HepG2 (cell line): ENCODE data around the gene DHX8. TPM values are rescaled to one million over a fixed set of nuclear protein-coding genes. Genes with fewer than 3 reads are reported as not detected.
A peak's percentile ranks its signal among the peaks of the same experiment; 100 is the strongest.

Source experiments
- AHDC1 ChIP-seq: sonication (generic); formaldehyde crosslinking; IDR thresholded peaks from 2 replicates; pipeline ENCODE4 v1.5.1; 2020; ENCODE audit warnings: mild to moderate bottlenecking, missing genetic modification reagents, borderline replicate concordance
- ARHGAP35 ChIP-seq: sonication (generic); formaldehyde crosslinking; IDR thresholded peaks from 2 replicates; pipeline ENCODE4 v1.9.0; 2022; ENCODE audit warnings: mild to moderate bottlenecking, inconsistent platforms, moderate library complexity, missing genetic modification reagents, borderline replicate concordance
- DZIP1 ChIP-seq: sonication (generic); formaldehyde crosslinking; IDR thresholded peaks from 2 replicates; pipeline ENCODE4 v1.5.0; 2020; ENCODE audit warnings: mild to moderate bottlenecking, missing genetic modification reagents
- ERF ChIP-seq: IDR thresholded peaks from 2 replicates; pipeline ENCODE4 v1.6.1; 2018; ENCODE audit warnings: missing biosample characterization, missing genetic modification reagents
- FIP1L1 ChIP-seq: fragments of 200-400 bp; formaldehyde crosslinking; IDR thresholded peaks from 2 replicates; pipeline ENCODE4 v1.6.1; 2018; ENCODE audit warnings: low read depth, mild to moderate bottlenecking, low read length, moderate library complexity, borderline replicate concordance; ENCODE audit not compliant: insufficient read depth
- HDAC6 ChIP-seq: fragments of 200-600 bp; sonication (generic); IDR thresholded peaks from 2 replicates; pipeline ENCODE4 v1.7.0; 2017; ENCODE audit warnings: mild to moderate bottlenecking, antibody characterized with exemption, low read length, low read depth
- MBNL3 ChIP-seq: fragments of 250-450 bp; sonication (Bioruptor Pico); conservative IDR thresholded peaks from 2 replicates; pipeline ENCODE4 v1.8.0; 2022; ENCODE audit warnings: mild to moderate bottlenecking, inconsistent platforms
- MED1 ChIP-seq: sonication (generic); formaldehyde crosslinking; IDR thresholded peaks from 2 replicates; pipeline ENCODE4 v1.4.0; 2020; ENCODE audit warnings: missing genetic modification reagents
- MTERF4 ChIP-seq: sonication (generic); formaldehyde crosslinking; IDR thresholded peaks from 2 replicates; pipeline ENCODE4 v1.8.0; 2023; ENCODE audit warnings: mild to moderate bottlenecking, missing genetic modification reagents
- MXD4 ChIP-seq: IDR thresholded peaks from 2 replicates; pipeline ENCODE4 v1.6.1; 2016; ENCODE audit warnings: mild to moderate bottlenecking, missing biosample characterization, missing genetic modification reagents
- ONECUT2 ChIP-seq: sonication (generic); formaldehyde crosslinking; IDR thresholded peaks from 2 replicates; pipeline ENCODE4 v1.4.0; 2020; ENCODE audit warnings: missing genetic modification reagents
- PPARG ChIP-seq: conservative IDR thresholded peaks from 2 replicates; pipeline ENCODE4 v1.6.1; 2016; ENCODE audit warnings: missing biosample characterization, missing genetic modification reagents
- RARG ChIP-seq: sonication (generic); formaldehyde crosslinking; IDR thresholded peaks from 2 replicates; pipeline ENCODE4 v1.4.0; 2020; ENCODE audit warnings: low read depth, mild to moderate bottlenecking, missing genetic modification reagents
- RORA ChIP-seq: sonication (generic); formaldehyde crosslinking; IDR thresholded peaks from 2 replicates; pipeline ENCODE4 v1.5.0; 2020; ENCODE audit warnings: mild to moderate bottlenecking, missing genetic modification reagents, moderate library complexity
- SIN3B ChIP-seq: fragments of 150-350 bp; IDR thresholded peaks from 2 replicates; pipeline ENCODE4 v1.6.1; 2014; ENCODE audit warnings: low read length
- SKI ChIP-seq: fragments of 450-650 bp; IDR thresholded peaks from one replicate; pipeline ENCODE4 v1.6.1; 2018; ENCODE audit warnings: mild to moderate bottlenecking; ENCODE audit not compliant: partially characterized antibody
- ZMYM3 ChIP-seq: sonication (generic); formaldehyde crosslinking; IDR thresholded peaks from 2 replicates; pipeline ENCODE4 v1.5.1; 2020; ENCODE audit warnings: mild to moderate bottlenecking, missing genetic modification reagents
- ZNF282 ChIP-seq: fragments of 450-650 bp; IDR thresholded peaks from 2 replicates; pipeline ENCODE4 v1.6.1; 2018; ENCODE audit not compliant: partially characterized antibody
- ZNF430 ChIP-seq: sonication (generic); formaldehyde crosslinking; IDR thresholded peaks from 2 replicates; pipeline ENCODE4 v1.9.0; 2021; ENCODE audit warnings: mild to moderate bottlenecking, missing genetic modification reagents
- ZNF629 ChIP-seq: sonication (generic); formaldehyde crosslinking; conservative IDR thresholded peaks from 2 replicates; pipeline ENCODE4 v1.5.0; 2020; ENCODE audit warnings: missing genetic modification reagents
- ZNF841 ChIP-seq: sonication (generic); formaldehyde crosslinking; IDR thresholded peaks from 2 replicates; pipeline ENCODE4 v1.8.1; 2023; ENCODE audit warnings: missing genetic modification reagents, borderline replicate concordance
- ZNF879 ChIP-seq: sonication (generic); formaldehyde crosslinking; IDR thresholded peaks from 2 replicates; pipeline ENCODE4 v1.8.1; 2023; ENCODE audit warnings: missing genetic modification reagents
- polyA plus RNA-seq, 8 experiments: library from polyadenylated mRNA; depleted of rRNA in 3 of 8; stranded (reverse) in 7 of 8; unstranded in 1 of 8; fragments of >200 nt; fragmentation: Illumina TruSeq in 4 of 8; extraction: Trizol in 4 of 8; gene quantifications; 2 replicates each; pipeline versions ENCODE4 v1.2.1 to v1.2.3, GENCODE V29; 2011 to 2016; ENCODE audit warnings: low read depth in 4 of 8, missing spikeins in 1 of 8, mixed read lengths in 1 of 8; ENCODE audit not compliant: insufficient read depth in 1 of 8
- total RNA-seq, 5 experiments: library from RNA; depleted of rRNA; stranded (reverse); fragments of >200 nt; fragmentation: Illumina TruSeq; extraction: Trizol; gene quantifications; 2 replicates each; pipeline ENCODE4 v1.2.3, GENCODE V29; 2016; ENCODE audit warnings: low read depth in 1 of 5

DHX8 gene
- total and polyA plus RNA-seq, 2 of the 13 experiments (the other 11 are each of a cell fraction or from before 2014, with no cell fraction given) = 24.8 to 48.9 TPM

GRCh38 chr17:43572368-43572980, 88.7 kb downstream of the DHX8 start (continued):
- TF ChIP-seq ZNF841 (CRISPR knock-in tag) (no peak), RORA (CRISPR knock-in tag) (no peak), SKI (no peak), MTERF4 (CRISPR knock-in tag) (peak; percentile 59; the same call in 1 of the 2 replicates), ARHGAP35 (CRISPR knock-in tag) (no peak), ZNF430 (no peak), MBNL3 (CRISPR knock-in tag) (no peak), ONECUT2 (CRISPR knock-in tag) (no peak), ZNF282 (no peak), DZIP1 (CRISPR knock-in tag) (no peak), PPARG (CRISPR knock-in tag) (0 out of 2 replicates have a peak, but pooled peaks have one; percentile 26), RARG (CRISPR knock-in tag) (peak; percentile 59; the same call in 1 of the 2 replicates), ERF (CRISPR knock-in tag) (peak; percentile 68; the same call in 1 of the 2 replicates), ZNF879 (CRISPR knock-in tag) (no peak), SIN3B (no peak), ZMYM3 (CRISPR knock-in tag) (peak; percentile 89), AHDC1 (CRISPR knock-in tag) (0 out of 2 replicates have a peak, but pooled peaks have one; percentile 19), ZNF629 (CRISPR knock-in tag) (peak; percentile 26; the same call in 1 of the 2 replicates), HDAC6 (no peak), MED1 (CRISPR knock-in tag) (peak; percentile 44; the same call in 1 of the 2 replicates), FIP1L1 (0 out of 2 replicates have a peak, but pooled peaks have one; percentile 33), MXD4 (CRISPR knock-in tag) (no peak)
